Astrocyte (in vitro differentiated cells and primary cell): ENCODE results near the gene NXF2B. TPM values are rescaled to one million over a fixed set of nuclear protein-coding genes. Genes with fewer than 3 reads are reported as not detected.

Source experiments
- DNase-seq: peaks from one replicate; pipeline ENCODE4 v3.0.0-alpha.2; 2010; ENCODE audit warnings: low read depth
- FAIRE-seq: peaks from 2 replicates; lab custom pipeline; 2011; peaks lifted over from hg19 to GRCh38; lab: Jason Lieb, UNC
- H2AFZ ChIP-seq: 2 replicates; pipeline ENCODE4 v1.6.0; 2012; ENCODE audit warnings: low read depth, low read length, inconsistent platforms
- H3K27ac ChIP-seq: 2 replicates; pipeline ENCODE4 v1.5.1; 2011; ENCODE audit warnings: low read depth, low read length, inconsistent platforms
- H3K27me3 ChIP-seq: 2 replicates; pipeline ENCODE4 v1.6.0; 2011; ENCODE audit warnings: low read length, inconsistent platforms; ENCODE audit not compliant: insufficient read depth
- H3K36me3 ChIP-seq: 2 replicates; pipeline ENCODE4 v1.5.1; 2011; ENCODE audit warnings: low read length, inconsistent platforms; ENCODE audit not compliant: insufficient read depth
- H3K4me1 ChIP-seq: 2 replicates; pipeline ENCODE4 v1.5.1; 2011; ENCODE audit warnings: low read length, inconsistent platforms; ENCODE audit not compliant: insufficient read depth
- H3K4me2 ChIP-seq: 2 replicates; pipeline ENCODE4 v1.6.0; 2012; ENCODE audit warnings: low read length, inconsistent platforms
- H3K4me3 ChIP-seq: 2 replicates; pipeline ENCODE4 v1.5.1; 2011; ENCODE audit warnings: low read depth, mild to moderate bottlenecking, low read length, inconsistent platforms; ENCODE audit not compliant: insufficient read depth
- H3K79me2 ChIP-seq: 2 replicates; pipeline ENCODE4 v1.6.0; 2012; ENCODE audit warnings: mild to moderate bottlenecking, low read length, inconsistent platforms; ENCODE audit not compliant: insufficient read depth
- H3K9ac ChIP-seq: 2 replicates; pipeline ENCODE4 v1.6.0; 2012; ENCODE audit warnings: mild to moderate bottlenecking, low read length, inconsistent platforms
- H3K9me3 ChIP-seq: 2 replicates; pipeline ENCODE4 v1.5.1; 2012; ENCODE audit warnings: low read depth, mild to moderate bottlenecking, low read length, inconsistent platforms; ENCODE audit not compliant: insufficient read depth
- H4K20me1 ChIP-seq: 2 replicates; pipeline ENCODE4 v1.6.0; 2012; ENCODE audit warnings: low read length, inconsistent platforms; ENCODE audit not compliant: insufficient read depth
- H3K27ac Mint-ChIP-seq: one replicate; pipeline ENCODE4 v1.8.0; 2021; ENCODE audit warnings: mild to moderate bottlenecking, mixed read lengths; ENCODE audit not compliant: unreplicated experiment
- H3K27me3 Mint-ChIP-seq: one replicate; pipeline ENCODE4 v1.8.0; 2021; ENCODE audit warnings: low read depth, mixed read lengths; ENCODE audit not compliant: unreplicated experiment
- H3K36me3 Mint-ChIP-seq: one replicate; pipeline ENCODE4 v1.8.0; 2021; ENCODE audit warnings: low read depth, mixed read lengths; ENCODE audit not compliant: unreplicated experiment
- H3K4me1 Mint-ChIP-seq: one replicate; pipeline ENCODE4 v1.8.0; 2021; ENCODE audit warnings: low read depth, mixed read lengths; ENCODE audit not compliant: unreplicated experiment
- H3K4me3 Mint-ChIP-seq: one replicate; pipeline ENCODE4 v1.8.0; 2021; ENCODE audit warnings: mild to moderate bottlenecking, moderate library complexity, mixed read lengths; ENCODE audit not compliant: unreplicated experiment
- H3K9me3 Mint-ChIP-seq: one replicate; pipeline ENCODE4 v1.8.0; 2021; ENCODE audit warnings: mild to moderate bottlenecking, mixed read lengths; ENCODE audit not compliant: unreplicated experiment
- CTCF ChIP-seq: IDR thresholded peaks from 2 replicates; pipeline ENCODE4 v1.5.1; 2011; ENCODE audit warnings: low read depth, mild to moderate bottlenecking, inconsistent platforms, low read length, moderate library complexity; ENCODE audit not compliant: insufficient read depth
- EZH2 ChIP-seq: IDR thresholded peaks from 2 replicates; pipeline ENCODE4 v1.6.1; 2012; ENCODE audit warnings: mild to moderate bottlenecking, low read length, inconsistent platforms; ENCODE audit not compliant: insufficient read depth
- total RNA-seq: library from RNA; stranded (reverse); gene quantifications from 2 replicates; pipeline ENCODE4 v1.2.1, GENCODE V29; 2021

The NXF2B gene
- total RNA-seq, 1 donor from 2014 or later, result not detected

- Histone ChIP-seq H3K4me2 (no peak overlapping the region), H3K9me3 (no peaks in the 10 kb centered on the region), H2AFZ (no peak overlapping the region), H3K27ac (no peak overlapping the region), H3K4me3 (no peak overlapping the region), H3K27me3 (no peaks in the 10 kb centered on the region), H4K20me1 (no peaks in the 10 kb centered on the region), H3K36me3 (no peaks in the 10 kb centered on the region), H3K79me2 (no peaks in the 10 kb centered on the region), H3K9ac (no peak overlapping the region), H3K4me1 (no peaks in the 10 kb centered on the region)
- no peak overlapping the region for H3K27ac Mint-ChIP-seq
- H3K27me3 Mint-ChIP-seq, result no peaks in the 10 kb centered on the region
- H3K4me3 Mint-ChIP-seq, result no peak overlapping the region
- H3K36me3 Mint-ChIP-seq, result no peaks in the 10 kb centered on the region
- FAIRE-seq (peak; percentile 50), DNase-seq (peak; percentile 18)
- TF ChIP-seq EZH2 (no peak), CTCF (peak; percentile 45)
- H3K9me3 Mint-ChIP-seq, result peaks cover 3% of the 10 kb centered on the region
- H3K4me1 Mint-ChIP-seq, result no peaks in the 10 kb centered on the region
These were observed 93.9 kb downstream of the NXF2B start for GRCh38 chrX:102345916-102346315.

DNA sequence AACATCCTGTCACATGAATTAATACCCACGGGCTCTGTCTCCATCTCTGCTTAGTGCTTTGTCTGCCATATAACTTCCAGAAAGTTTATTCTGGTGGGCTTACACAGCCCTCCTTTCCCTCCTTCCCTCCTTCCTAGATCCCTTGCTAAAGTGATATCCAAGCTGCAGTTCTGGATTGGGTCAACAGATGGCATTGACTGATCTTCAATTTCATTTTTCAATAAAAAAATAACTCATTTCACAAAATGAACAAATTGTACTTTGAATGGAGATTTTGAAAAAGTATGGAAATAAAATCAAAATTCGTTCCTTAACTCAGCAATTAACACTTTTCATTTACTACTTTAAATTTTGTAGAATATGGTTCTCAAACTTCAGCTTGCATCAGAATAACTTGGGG, 97.9 kb downstream of the NXF2B start:
- Histone ChIP-seq H3K27ac (no peak overlapping the region), H3K4me2 (no peak overlapping the region), H3K9me3 (no peaks in the 10 kb centered on the region), H2AFZ (no peak overlapping the region), H3K9ac (no peak overlapping the region), H3K36me3 (no peaks in the 10 kb centered on the region), H3K4me1 (no peaks in the 10 kb centered on the region), H3K4me3 (no peak overlapping the region), H3K79me2 (no peaks in the 10 kb centered on the region), H4K20me1 (no peaks in the 10 kb centered on the region), H3K27me3 (no peaks in the 10 kb centered on the region)
- no peaks in the 10 kb centered on the region for H3K27me3 Mint-ChIP-seq
- TF ChIP-seq EZH2, result no peak
- DNase-seq (no peak), FAIRE-seq (peak; percentile 83)
- H3K4me3 Mint-ChIP-seq, result no peak overlapping the region
- no peaks in the 10 kb centered on the region for H3K9me3 Mint-ChIP-seq
- H3K4me1 Mint-ChIP-seq, result no peaks in the 10 kb centered on the region
- H3K36me3 Mint-ChIP-seq, result no peaks in the 10 kb centered on the region
- H3K27ac Mint-ChIP-seq, result no peak overlapping the region

DNA sequence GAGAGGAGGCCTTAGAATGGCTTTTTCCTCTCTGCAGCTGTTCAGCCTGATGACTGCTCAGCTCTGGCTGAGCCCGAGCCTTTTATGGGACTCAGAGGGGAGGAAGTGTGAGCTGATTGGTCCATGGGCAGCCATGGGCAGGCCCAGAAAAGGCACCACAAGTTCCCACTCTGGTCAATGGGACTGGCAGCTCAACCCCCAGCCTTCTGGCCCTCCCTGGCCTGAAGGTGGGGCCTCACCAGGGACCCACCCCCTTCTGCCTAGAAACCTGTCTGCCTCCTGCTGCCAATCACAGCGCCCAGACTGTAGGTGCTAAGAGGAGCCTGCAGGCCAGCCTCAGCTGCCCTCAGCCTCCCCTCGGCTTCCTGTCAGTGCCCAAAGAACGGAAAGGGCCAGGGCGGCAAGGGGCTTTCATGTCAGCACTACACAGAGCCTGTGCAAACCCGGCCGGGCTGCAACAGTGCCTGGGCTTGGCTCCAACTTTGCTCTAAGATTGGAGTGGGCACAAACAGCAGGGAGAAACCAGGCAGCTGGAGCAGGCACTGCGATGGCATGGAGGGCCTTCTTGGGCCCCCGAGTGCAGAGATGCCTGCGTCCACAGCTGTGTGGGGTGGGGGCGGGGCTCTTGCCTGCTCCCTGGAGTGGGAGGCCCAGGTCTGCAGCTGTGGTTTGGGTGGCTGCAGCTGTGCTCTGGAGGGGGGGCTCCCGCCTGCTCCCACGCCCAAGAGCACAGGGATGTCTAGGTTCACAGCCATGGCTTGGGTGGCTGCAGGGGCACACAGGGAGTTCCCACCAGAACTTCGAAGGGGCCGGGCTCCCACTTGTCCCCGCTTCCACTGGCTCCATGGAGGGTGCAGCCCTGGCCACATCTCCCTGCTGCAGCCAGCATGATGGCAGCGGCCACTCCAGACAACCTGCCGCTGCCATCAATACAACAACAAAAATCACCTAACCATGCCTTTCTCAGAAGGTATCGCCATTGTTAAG, 100.2 kb downstream of the NXF2B start:
- DNase-seq (no peak), FAIRE-seq (no peak)
- Histone ChIP-seq H3K4me2 (no peak overlapping the region), H3K79me2 (no peaks in the 10 kb centered on the region), H3K9me3 (no peaks in the 10 kb centered on the region), H3K4me1 (no peaks in the 10 kb centered on the region), H3K27ac (no peak overlapping the region), H2AFZ (no peak overlapping the region), H3K9ac (no peak overlapping the region), H4K20me1 (no peaks in the 10 kb centered on the region), H3K4me3 (no peak overlapping the region), H3K36me3 (no peaks in the 10 kb centered on the region), H3K27me3 (no peaks in the 10 kb centered on the region)
- TF ChIP-seq CTCF, result no peak
- TF ChIP-seq EZH2, result no peak
- H3K4me1 Mint-ChIP-seq, result no peaks in the 10 kb centered on the region
- H3K36me3 Mint-ChIP-seq, result no peaks in the 10 kb centered on the region
- H3K27ac Mint-ChIP-seq, result no peak overlapping the region
- no peaks in the 10 kb centered on the region for H3K27me3 Mint-ChIP-seq
- no peaks in the 10 kb centered on the region for H3K9me3 Mint-ChIP-seq
- no peak overlapping the region for H3K4me3 Mint-ChIP-seq
